NCI-H2196 (cell line): ENCODE results near the gene AGMAT.

Experiments
- DNase-seq: peaks from one replicate; lab custom pipeline; 2025; ENCODE audit not compliant: unreplicated experiment; lab: John Stamatoyannopoulos, UW

AGMAT gene

DNA sequence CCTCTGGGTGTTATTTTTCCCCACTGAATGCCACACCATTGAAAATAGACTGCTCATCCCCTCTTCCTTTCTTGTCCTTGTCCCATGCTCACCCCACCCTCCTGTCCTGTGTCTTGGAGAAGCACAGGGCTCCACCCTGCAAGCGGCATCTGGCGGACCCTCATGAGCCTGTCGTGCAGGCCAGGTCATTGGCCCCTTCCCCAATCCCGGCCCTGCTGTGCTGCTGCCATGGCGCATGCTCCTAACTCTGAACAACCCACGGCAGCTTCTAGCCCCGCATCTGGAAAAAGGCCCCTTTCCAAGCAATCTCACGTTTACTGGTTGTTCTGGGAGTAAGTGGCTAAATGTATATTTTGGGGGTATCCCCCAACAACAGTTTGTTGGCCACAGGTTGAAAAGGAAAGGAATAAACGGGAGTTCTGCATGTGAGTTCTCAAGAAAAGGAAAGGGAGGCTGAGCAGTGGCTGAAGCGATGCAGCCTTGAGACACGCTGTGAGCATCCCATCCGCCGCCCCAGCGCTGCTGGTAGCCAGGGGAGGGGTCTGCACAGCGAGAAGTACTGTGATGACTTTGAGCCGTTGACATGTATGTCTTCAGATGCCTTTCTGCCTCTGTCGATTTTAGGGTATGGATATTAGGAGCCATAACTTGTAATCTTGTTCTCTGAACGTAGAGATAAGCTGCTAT lies 16.3 kb downstream of the AGMAT start:
- DNase-seq, result no peak

DNA sequence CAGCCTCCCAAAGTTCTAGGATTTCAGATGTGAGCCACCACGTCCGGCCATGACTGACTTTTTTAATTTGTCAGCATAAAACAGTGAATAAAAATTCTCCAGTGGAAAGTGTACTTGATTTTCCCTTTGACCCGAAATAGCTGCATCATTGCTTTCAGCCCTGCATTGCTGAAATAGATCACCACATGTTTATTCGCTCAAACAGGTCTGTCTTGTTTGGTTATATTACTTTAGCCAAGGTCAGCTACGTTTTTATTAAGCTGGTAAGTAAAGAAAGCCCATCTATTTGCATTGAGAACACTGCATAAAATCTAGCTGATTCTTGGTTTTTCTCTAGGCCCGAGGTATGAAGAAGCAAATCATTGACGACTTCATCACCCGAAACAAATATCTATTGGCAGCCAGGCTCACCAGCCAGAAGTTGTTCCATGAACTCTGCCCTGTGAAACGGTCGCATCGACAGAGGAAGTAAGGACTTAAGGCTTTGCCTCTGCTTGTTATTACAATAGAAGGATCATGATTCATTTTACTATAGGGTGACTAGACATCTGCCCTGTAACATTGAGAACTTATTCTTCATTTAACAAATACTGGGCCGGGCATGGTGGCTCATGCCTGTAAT lies 25.6 kb downstream of the AGMAT start:
- DNase-seq, result no peak

DNA sequence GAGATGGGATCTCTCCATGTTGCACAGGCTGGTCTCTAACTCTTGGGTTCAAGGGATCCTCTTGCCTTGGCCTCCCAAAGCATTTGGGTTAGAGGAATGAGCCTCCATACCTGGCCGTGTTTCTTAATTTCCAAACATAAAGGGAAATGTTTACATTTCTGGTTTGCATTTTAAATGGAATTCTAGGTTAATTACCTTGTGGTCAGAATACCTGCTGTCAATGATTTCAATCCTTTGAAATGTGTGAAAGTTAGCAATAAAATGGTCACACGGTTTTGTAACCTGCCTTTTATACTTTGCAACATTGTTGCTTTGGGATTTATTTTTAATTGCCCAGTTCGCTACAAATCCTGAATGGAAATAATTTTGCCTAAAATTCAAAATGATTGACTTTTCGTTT lies 26.3 kb downstream of the AGMAT start:
- DNase-seq, result no peak

DNA sequence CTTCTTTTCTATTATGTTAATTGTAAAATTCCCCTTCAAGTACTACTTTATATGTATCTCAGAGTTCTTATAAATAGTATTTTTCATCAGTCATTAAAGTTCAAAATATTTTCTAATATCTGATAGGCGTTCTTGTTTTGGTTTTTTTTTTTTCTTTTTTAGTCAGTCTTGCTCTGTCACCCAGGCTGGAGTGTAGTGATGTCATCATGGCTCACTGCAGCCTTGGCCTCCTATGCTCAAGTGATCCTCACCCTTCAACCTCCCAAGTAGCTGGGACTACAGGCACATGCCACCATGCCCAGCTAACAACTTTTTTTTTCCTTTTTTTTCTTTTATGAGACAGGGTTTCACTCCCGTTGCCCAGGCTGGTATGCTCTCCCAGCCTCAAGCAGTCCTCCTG lies 27.3 kb downstream of the AGMAT start:
- DNase-seq, result no peak

DNA sequence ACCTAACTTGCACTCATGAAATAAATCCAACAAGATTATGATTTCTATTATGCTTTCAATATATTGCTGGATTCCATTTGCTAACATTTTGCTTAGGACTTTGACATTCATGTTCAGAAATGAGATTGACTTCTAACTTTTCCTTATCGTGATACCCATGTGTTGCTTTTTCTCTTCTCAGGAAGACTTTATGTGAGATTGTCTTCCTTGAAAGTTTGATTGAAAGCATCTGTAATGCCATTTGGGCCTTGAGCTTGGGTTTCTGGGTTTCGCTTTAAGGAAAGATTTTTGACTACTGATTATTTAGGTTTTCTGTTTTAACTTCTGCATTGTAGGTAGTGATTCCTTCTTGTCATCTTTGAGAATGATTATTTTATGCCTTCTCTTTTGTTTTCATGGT lies 27.8 kb downstream of the AGMAT start:
- DNase-seq, result no peak

DNA sequence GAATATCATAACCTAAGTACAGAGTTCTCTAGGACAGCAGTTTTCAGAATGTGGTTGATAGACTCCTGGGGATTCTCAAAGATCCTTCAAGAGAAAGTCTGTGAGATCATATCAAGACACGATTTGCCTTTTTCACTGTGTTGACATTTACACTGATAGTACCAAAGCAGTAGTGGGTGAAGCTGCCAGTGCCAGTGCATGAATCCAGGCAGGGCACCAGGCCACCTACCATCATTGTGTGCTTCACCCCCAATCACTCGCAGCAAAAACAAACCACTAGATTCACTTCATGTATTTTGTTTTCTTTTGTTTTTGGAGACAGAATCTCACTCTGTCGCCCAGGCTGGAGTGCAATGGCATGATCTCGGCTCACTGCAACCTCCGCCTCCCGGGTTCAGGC lies 34.3 kb downstream of the AGMAT start:
- DNase-seq, result no peak

DNA sequence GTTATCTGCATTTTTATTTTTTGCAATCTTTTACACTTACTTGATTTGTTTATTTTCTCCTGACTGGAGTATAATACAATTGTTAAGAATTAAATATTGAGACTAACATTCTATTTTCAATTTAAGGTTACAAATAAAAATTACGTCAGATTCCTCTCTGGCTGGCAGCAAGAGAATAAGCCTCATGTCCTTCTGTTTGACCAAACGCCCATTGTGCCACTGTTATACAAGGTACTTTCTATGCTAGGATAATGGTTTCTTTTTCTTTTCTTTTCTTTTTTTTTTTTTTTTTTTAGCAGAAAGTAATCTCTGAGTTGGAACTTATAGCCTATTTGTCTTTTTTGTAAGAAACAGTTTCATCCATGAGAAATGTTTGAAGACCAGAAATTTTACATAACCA lies 38.2 kb downstream of the AGMAT start:
- DNase-seq, result no peak

DNA sequence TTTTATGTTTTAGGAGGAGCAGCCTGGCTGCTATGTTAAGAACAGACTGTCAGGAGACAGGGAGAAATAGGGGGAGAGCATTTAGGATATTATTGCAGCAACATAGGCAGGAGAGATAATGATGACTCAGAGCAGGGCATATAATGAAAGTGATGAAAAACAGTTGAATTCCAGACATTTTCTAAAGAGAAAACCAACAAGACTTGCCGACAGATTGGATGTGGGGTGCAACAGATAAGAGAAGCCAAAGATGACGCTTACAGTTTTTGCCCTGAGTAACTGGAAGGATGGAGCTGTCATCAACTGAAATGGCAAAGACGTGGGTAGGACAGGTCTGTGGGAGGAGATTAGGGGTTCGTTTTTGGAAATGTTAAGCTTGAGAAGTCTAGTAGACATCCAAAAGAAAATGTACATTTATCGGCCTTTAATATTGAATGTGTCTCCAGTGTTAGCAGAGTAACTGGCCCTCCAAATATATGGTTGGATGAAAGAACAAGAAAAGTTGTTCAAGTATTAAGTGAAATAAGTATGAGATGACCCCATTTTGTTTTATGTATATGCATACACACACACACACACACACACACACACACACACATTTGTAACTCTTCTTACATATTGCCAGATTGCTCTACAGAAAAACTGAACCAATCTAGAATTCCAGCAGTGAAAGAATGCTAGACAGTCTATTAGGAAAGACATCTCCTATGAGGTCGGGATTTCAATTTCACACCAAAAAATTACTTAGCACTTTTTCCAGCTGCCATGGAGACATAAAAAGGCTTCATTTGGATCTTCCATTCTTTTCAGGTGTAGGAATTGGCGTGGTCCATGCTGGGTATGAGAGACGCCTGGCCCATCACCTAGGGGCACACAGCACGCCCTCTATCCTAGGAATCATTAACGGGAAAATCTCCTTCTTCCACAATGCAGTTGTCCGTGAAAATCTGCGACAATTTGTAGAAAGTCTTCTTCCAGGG lies 41.0 kb downstream of the AGMAT start:
- DNase-seq, result no peak

DNA sequence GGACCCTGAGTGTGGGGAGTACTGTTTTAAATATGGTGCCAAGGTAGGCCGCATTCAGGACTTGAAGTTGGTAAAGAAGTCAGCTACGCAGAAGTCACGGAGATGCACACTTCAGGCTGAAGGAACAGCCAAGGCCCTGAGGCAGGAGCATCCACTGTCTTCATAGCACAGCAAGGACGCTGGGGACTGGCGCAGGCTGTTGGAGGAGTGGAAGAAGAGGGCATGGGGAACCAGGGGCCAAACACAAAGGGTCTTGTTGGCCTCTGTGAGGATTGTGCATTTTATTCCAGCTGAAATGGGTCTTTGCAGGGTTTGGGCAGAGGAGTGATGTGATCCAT lies 41.6 kb downstream of the AGMAT start:
- no peak for DNase-seq

DNA sequence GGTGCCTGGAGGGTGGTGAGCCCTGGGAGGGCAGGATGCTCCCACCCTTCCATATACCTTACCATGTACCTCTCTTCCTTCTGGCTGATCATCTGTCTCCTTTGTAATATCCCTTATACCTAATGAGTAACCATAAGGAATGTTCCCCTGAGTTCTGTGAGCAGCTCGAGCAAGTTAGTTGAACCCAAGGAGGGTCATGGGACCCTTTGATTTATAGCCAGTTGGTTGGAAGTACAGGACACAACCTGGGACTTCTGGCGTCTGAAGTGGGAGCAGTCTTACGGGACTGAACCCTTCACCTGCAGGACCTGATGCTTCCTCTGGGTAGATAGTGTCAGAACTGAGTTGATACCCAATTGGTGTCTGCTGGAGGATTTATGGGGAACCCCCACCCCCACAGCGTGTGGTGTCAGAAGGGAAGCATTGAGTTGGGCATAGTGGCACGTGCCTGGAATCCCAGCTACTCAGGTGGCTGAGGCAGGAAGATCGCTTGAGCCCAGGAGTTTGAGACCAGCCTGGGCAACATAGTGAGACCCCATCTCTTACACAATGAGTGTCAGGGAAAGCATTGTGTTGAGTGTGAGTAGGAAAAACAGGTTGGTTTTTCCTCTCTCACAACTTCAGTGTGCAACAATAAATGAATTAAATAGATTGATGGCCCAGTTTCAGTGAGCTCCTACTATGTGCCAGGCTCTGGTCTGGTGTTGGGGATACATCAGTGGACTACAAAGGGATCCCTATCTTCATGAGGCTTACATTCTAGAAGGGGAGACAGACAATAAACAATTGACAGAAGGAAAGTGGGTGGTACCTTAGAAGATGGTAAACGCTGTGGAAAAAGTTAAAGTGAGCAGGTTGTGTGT lies 42.2 kb downstream of the AGMAT start:
- no peak for DNase-seq

DNA sequence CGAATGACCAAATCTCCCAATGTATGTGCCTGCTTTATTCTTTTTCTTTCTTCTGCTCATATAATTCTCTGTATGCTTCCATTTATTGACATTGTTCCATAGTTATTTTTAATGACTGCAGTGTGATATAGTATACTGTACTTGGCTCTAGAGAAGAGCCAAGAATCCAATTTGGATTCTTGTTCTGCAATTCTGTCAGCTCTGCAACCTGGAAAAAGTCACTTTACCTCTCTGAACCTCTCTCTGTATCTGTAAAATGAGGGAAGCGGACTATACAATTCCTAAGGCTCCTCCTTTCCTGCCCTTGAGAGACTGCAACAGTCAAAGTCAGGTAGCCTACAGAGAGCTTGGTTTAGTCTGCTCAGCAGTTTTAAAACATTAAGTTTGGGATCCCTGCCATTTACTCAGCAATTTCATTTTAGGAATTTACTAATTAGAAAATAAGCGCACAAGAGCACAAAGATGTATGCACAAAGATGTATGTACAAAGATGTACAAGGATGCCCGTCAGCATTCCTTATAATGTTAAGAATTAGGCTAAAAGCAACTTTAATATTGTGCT lies 43.5 kb downstream of the AGMAT start:
- DNase-seq, result no peak

DNA sequence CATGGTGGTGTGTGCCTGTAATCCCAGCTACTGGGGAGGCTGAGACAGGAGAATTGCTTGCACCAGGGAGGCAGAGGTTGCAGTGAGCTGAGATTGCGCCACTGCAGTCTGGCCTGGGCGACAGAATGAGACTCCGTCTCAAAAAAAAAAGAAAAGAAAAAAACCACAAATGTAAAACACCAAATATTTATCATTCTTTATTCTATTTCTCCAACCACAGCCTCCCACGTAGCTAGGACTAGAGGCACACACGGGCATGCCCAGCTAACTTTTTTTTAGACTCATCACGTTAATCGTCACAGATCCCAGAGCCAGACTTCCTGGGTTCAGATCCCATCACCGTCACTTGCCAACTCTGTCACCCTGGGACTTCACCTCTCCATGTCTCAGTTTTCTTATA lies 44.7 kb downstream of the AGMAT start:
- DNase-seq, result no peak

DNA sequence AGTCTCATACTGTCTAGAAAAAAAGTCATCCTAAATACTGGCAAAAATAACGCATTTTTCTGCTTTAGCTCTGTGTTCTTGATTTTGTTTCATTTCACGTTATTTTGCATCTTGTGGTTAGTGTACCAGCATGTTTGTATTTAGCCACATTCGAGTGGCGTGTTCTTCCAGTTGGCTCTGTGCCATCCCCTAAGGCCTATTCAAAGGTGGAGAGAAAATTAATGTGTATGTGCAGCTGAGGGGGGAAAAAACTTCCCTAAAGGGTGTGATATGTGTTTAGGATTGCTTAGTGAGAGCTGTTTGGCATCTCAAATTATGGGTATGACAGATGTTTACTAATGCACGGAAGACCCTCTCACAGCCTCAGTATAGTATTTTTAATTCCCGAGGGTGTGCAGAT lies 46.1 kb downstream of the AGMAT start:
- DNase-seq, result peak; percentile 33

DNA sequence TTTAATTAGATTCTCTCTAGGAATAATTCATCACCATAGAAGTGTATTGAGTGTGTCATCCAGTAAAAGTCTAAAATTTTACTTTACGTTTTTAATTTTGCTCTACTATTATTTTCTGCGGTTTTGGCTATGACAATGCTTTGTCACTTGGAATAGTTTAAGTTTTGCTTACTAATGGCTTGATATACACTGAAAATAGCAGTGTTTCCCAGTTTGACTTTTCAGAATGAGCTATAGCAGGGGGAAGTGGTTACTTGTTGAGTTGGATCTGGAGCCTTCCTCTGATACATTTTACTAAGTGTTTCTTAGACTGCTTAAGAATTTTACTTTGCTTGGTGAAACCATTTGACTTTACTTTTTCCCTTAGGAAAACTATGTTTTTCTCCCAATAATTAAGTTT lies 53.2 kb downstream of the AGMAT start:
- DNase-seq, result no peak

DNA sequence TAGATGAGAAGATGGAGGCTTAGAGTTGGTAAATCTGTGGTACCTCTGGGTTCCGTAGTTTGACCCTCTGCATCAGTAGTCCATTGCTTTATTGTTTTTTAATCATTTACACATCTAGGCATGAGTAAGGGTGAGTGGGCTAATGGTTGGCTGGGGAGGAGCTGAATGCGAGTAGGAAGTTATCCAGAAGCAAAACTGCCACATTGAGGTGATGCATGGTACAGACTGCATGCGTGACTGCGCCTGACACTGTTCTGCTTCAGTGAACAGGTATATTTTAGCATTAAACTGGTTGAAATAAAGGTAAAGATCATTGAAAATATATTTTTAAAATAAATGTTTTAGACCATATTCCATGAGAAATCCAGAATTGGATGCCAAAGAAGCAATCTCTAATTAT lies 53.8 kb downstream of the AGMAT start:
- DNase-seq, result no peak

DNA sequence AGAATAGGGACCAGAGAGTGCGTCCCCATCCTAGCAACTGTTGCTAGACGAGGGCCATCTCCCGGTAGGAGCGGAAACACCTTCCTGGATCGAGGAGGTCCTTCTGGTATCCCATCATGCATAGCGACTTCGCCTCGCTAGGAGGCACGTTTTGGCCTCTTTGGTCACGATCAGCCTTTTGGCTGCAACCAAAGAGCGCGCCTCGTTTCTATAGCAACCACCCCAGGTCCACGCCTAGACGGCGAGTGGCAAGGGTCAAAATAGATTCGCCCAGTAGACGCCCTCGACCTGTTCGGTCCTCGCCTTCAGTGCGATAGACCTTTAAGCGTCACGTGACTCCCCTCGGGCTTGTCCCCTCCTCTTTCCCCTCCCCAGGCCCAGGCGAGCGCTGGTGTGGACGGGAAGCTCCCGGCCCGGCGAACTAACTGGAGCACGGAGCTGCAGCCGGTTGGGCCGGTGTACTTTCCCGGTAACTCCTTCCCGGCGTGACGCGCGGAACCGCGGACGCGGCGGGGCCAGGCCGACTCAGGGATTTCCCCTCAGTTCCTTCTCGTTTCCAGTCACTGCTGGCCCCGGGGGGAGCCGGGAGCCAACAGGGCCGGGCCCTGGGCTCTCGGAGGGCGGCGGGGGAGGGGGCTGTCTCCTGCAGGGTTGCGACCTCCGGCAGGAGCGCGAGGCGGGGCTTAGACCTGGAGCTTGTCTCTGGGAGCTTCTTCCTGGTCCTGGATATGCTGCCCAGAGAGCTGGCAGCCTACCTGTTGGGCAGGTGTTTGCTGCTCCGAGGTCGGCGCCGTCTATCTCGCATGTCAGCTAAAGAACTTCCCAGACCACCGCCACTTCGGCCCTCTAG lies 58.1 kb downstream of the AGMAT start, which contains the start of gene DNAJC16:
Gene DNAJC16, plus strand, starts transcription at position 359 of the 850 bp plus-strand sequence. CDS start 2,258 bp downstream, outside the sequence.
- peak; percentile 100 for DNase-seq

DNA sequence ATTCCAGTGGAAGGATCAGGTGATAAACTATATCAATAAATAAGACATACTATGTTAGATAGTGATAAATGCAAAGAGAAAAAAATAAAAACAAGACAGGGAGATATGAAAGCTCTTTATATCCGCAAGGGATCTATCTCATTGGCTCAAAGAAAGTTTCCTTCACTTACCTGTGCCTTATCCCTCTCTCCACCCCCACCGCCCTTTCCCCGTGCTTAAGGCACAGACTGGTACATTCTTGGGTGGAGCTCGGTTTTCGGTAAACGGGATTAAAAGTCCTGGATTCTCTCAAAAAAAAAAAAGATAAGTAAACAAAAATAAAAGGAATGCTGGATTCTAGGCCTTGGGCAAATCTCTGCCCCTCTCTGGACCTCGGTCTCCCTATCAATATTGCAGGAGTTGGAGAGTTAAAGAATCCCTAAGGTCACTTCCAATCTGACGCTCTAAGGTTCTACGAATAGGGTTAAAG lies 58.8 kb downstream of the AGMAT start:
- no peak for DNase-seq

DNA sequence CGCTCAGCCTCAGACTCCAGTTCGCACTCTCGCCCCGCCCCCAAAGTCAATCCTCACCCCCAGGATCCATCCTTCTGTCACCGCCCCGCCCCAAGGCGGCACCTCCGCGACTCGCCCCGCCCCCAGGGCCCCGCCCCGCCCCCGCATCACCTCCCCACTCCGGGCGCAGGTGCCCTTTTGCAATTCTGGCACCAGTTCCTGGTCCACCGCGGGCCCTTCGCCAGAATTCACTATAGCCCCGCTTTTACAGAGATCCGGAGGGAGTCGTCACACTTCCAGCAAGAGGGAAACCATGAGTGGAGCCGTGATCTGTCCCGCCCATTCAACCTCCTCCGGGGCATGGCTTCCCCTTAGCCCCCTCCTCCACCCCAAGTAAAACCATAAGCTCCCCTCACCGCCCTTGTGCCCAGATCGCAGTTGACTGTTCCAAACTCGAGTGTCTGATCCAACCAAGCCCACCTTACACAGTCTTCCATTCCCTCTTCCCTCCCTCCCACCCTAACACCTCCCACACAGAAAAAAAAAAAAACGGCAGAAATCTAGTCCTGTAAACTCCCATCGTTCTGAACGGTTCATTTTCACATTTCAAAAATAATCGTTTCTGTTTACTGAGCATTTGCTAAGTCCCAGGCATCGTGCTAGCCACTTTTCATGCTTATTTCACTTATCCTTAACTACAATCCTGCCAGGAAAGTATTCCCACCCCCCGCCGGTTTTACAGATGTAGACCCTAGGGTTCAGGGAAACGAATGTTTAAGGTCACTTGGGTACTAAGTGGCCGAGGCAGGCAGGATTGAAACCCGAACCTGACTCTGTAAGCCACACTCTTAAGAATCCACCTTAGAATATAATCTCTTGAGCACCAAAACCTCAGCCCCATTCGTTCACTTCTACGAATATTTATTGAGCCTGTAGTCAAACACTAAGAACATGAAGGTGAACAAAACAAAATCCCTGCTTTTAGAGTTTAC lies 59.5 kb downstream of the AGMAT start:
- peak; percentile 41 for DNase-seq
